Measurements from ENCODE around the gene C3. TPM values are rescaled to one million over a fixed set of nuclear protein-coding genes. Genes with fewer than 3 reads are reported as not detected.

C3 gene
- total RNA-seq, 4 donors from 2014 or later: 89.1 to 548 (median 264) TPM

- Histone ChIP-seq H3K27me3 (no peaks in the 10 kb centered on the region), H3K4me3 (peak overlapping the region; percentile 29 to 88 (median 60)), H3K36me3 (peaks cover 0 to 17% (median 0%) of the 10 kb centered on the region in 3 donors), H3K4me1 (peaks cover 0 to 37% (median 25%) of the 10 kb centered on the region in 4 donors), H3K27ac (peak overlapping the region; percentile 86 to 95 (median 94)), H3K9me3 (no peaks in the 10 kb centered on the region)
- TF ChIP-seq POLR2A (IDR thresholded peaks at IDR 0.05) (no peak), CTCF (IDR thresholded peaks at IDR 0.05) (no peak)
- DNase-seq: peak; percentile 32 to 74 (median 70)
Measured at GRCh38 chr19:6738787-6739389, 18.4 kb upstream of the C3 start.

- peak; percentile 54 to 90 (median 83) for TF ChIP-seq CTCF (IDR thresholded peaks at IDR 0.05)
- TF ChIP-seq POLR2A (IDR thresholded peaks at IDR 0.05): peak in 1 of 2 donors; percentile 49
- H3K9me3 ChIP-seq: no peaks in the 10 kb centered on the region
- peak; percentile 90 to 98 (median 97) for DNase-seq
- H3K36me3 ChIP-seq: peaks cover 0 to 17% (median 0%) of the 10 kb centered on the region in 3 donors
- H3K27ac ChIP-seq: peak overlapping the region; percentile 86 to 95 (median 94)
- peaks cover 0 to 36% (median 25%) of the 10 kb centered on the region in 4 donors for H3K4me1 ChIP-seq
- H3K4me3 ChIP-seq: peak overlapping the region in 3 of 4 donors; percentile 37 to 88 (median 82)
- H3K27me3 ChIP-seq: no peaks in the 10 kb centered on the region
Measured at GRCh38 chr19:6737873-6738786, 17.7 kb upstream of the C3 start.

- peak; percentile 99 to 100 (median 99) for DNase-seq
- TF ChIP-seq CTCF (IDR thresholded peaks at IDR 0.05) (no peak), POLR2A (IDR thresholded peaks at IDR 0.05) (peak; percentile 39 to 60)
- peak within 1 kb of the TSS; percentile 93 to 97 (median 96) for H3K27ac ChIP-seq
- peaks cover 0 to 36% (median 25%) of the 10 kb centered on the region in 4 donors for H3K4me1 ChIP-seq
- no peaks in the 10 kb centered on the region for H3K9me3 ChIP-seq
- H3K27me3 ChIP-seq: no peaks in the 10 kb centered on the region
- H3K4me3 ChIP-seq: peak within 1 kb of the TSS; percentile 67 to 93 (median 86)
- peaks cover 0 to 19% (median 0%) of the 10 kb centered on the region in 3 donors for H3K36me3 ChIP-seq
Measured at GRCh38 chr19:6737284-6737872, 16.9 kb upstream of the C3 start, which contains the start of gene GPR108. Gene GPR108, minus strand, starts transcription at chr19:6737580. Its CDS starts 4 bp downstream, at chr19:6737576.

- H3K36me3 ChIP-seq: peaks cover 0 to 24% (median 0%) of the 10 kb centered on the region in 3 donors
Measured at GRCh38 chr19:6736917-6737283, 16.4 kb upstream of the C3 start.

More at GRCh38 chr19:6736917-6737283, 16.4 kb upstream of the C3 start:
- Histone ChIP-seq H3K9me3 (no peaks in the 10 kb centered on the region), H3K4me1 (peaks cover 0 to 36% (median 25%) of the 10 kb centered on the region in 4 donors), H3K27ac (peak overlapping the region; percentile 93 to 97 (median 96)), H3K4me3 (peak overlapping the region; percentile 67 to 93 (median 86)), H3K27me3 (no peaks in the 10 kb centered on the region)
- TF ChIP-seq CTCF (IDR thresholded peaks at IDR 0.05) (no peak), POLR2A (IDR thresholded peaks at IDR 0.05) (no peak)
- DNase-seq: no peak

All from Peyer's patch (tissue), 4 donors.